Adrenal gland (tissue), 5 donors: ENCODE data around the gene ZGRF1.

Experiments used
- CTCF ChIP-seq, 6 experiments: fragments of 450-650 bp in 4 of 6; fragments of 200-600 bp in 2 of 6; sonication (generic) in 1 of 6; IDR thresholded peaks; 1 replicate in 5 of 6; 2 replicates in 1 of 6; pipeline versions ENCODE4 v1.5.1 to v1.8.0; 2016 to 2021; ENCODE audit warnings: antibody characterized with exemption in 6 of 6, mild to moderate bottlenecking in 2 of 6, moderate library complexity in 1 of 6
- POLR2A ChIP-seq, 2 donors: fragments of 450-650 bp; IDR thresholded peaks; one replicate each; pipeline ENCODE4 v1.6.1; 2017; ENCODE audit warnings: antibody characterized with exemption in 2 of 2, mild to moderate bottlenecking in 2 of 2, moderate library complexity in 1 of 2
- donor health status: DM: no; HTN: no; CAD: no.

- TF ChIP-seq CTCF (IDR thresholded peaks at IDR 0.05) (no peak), POLR2A (IDR thresholded peaks at IDR 0.05) (no peak)
Observed at GRCh38 chr4:112516471-112517066, 120.1 kb downstream of the ZGRF1 start.
